COLO668 (cell line): ENCODE results near the gene ZNF654.
"Not testable (repeated sequence)": the region's sequence is repeated elsewhere in the genome, so short reads cannot be mapped to it uniquely, and the experiment has no call there.

ENCODE experiments used
- DNase-seq: peaks from one replicate; lab custom pipeline; 2025; ENCODE audit not compliant: unreplicated experiment; lab: John Stamatoyannopoulos, UW

The ZNF654 gene

GRCh38 chr3:88058581-88059379 is at the start of gene ZNF654, which contains the start of gene CGGBP1:
Gene ZNF654 (plus strand): TSS chr3:88059255. CDS start chr3:88059320, 65 bp downstream.
Gene CGGBP1 (minus strand): TSS chr3:88059005. CDS start chr3:88055976, 3,029 bp downstream.
- peak; percentile 91 for DNase-seq

- no peak for DNase-seq
Measured at GRCh38 chr3:88010810-88011209, 48.2 kb upstream of the ZNF654 start.

GRCh38 chr3:88013592-88013991 is 45.5 kb upstream of the ZNF654 start:
- no peak for DNase-seq

GRCh38 chr3:88015656-88016055 is 43.4 kb upstream of the ZNF654 start:
- not testable (repeated sequence) for DNase-seq

GRCh38 chr3:88019024-88019423 is 40.0 kb upstream of the ZNF654 start:
- DNase-seq, result no peak

GRCh38 chr3:88025001-88025552 is 34.0 kb upstream of the ZNF654 start:
- DNase-seq, result no peak

- no peak for DNase-seq
Measured at GRCh38 chr3:88028876-88029275, 30.2 kb upstream of the ZNF654 start.

- DNase-seq, result no peak
Measured at GRCh38 chr3:88030210-88030609, 28.8 kb upstream of the ZNF654 start.

GRCh38 chr3:88031642-88032077 is 27.4 kb upstream of the ZNF654 start:
- DNase-seq, result no peak

GRCh38 chr3:88032245-88032644 is 26.8 kb upstream of the ZNF654 start:
- DNase-seq, result no peak

GRCh38 chr3:88033079-88033478 is 26.0 kb upstream of the ZNF654 start:
- no peak for DNase-seq

- DNase-seq, result no peak
Measured at GRCh38 chr3:88033808-88034207, 25.2 kb upstream of the ZNF654 start.

- DNase-seq, result no peak
Measured at GRCh38 chr3:88034491-88035275, 24.4 kb upstream of the ZNF654 start.

- no peak for DNase-seq
Measured at GRCh38 chr3:88036221-88036620, 22.8 kb upstream of the ZNF654 start.

- no peak for DNase-seq
Measured at GRCh38 chr3:88038566-88038965, 20.5 kb upstream of the ZNF654 start.

GRCh38 chr3:88040529-88040928 is 18.5 kb upstream of the ZNF654 start:
- DNase-seq, result no peak

GRCh38 chr3:88041005-88041404 is 18.1 kb upstream of the ZNF654 start:
- no peak for DNase-seq

- no peak for DNase-seq
Measured at GRCh38 chr3:88044411-88044810, 14.6 kb upstream of the ZNF654 start.

GRCh38 chr3:88046766-88047165 is 12.3 kb upstream of the ZNF654 start:
- DNase-seq, result no peak

GRCh38 chr3:88057630-88058305 is 1.3 kb upstream of the ZNF654 start:
- no peak for DNase-seq

GRCh38 chr3:88058306-88058580 is 812 bp upstream of the ZNF654 start:
- no peak for DNase-seq
